Measurements from ENCODE around the gene CALU.

Gene CALU

GRCh38 chr7:128811631-128812430 lies 72.7 kb downstream of the CALU start:
- no peak for DNase-seq (ENCODE audit: low spot score)

GRCh38 chr7:128812514-128813168 lies 73.5 kb downstream of the CALU start:
- DNase-seq (ENCODE audit: low spot score), result no peak

- no peak for DNase-seq (ENCODE audit: low spot score)
These were observed 75.3 kb downstream of the CALU start for GRCh38 chr7:128814499-128814898.

- DNase-seq (ENCODE audit: low spot score), result no peak
These were observed 76.3 kb downstream of the CALU start for GRCh38 chr7:128815289-128815942.

- DNase-seq (ENCODE audit: low spot score), result no peak
These were observed 79.5 kb downstream of the CALU start for GRCh38 chr7:128818694-128819093.
